Pulmonary artery endothelial cell (primary cell): ENCODE measurements around the gene GSN. TPM values are rescaled to one million over a fixed set of nuclear protein-coding genes. Genes with fewer than 3 reads are reported as not detected.

Experiments used
- DNase-seq: peaks from one replicate; pipeline ENCODE4 v3.0.0-alpha.2; 2011; ENCODE audit warnings: low read depth, low spot score
- total RNA-seq: library from RNA; depleted of rRNA; stranded (reverse); fragments of >200 nt; gene quantifications from 2 replicates; pipeline ENCODE4 v1.2.3, GENCODE V29; 2014

GSN gene
- total RNA-seq: 395 and 505 TPM in 2 replicates

DNA sequence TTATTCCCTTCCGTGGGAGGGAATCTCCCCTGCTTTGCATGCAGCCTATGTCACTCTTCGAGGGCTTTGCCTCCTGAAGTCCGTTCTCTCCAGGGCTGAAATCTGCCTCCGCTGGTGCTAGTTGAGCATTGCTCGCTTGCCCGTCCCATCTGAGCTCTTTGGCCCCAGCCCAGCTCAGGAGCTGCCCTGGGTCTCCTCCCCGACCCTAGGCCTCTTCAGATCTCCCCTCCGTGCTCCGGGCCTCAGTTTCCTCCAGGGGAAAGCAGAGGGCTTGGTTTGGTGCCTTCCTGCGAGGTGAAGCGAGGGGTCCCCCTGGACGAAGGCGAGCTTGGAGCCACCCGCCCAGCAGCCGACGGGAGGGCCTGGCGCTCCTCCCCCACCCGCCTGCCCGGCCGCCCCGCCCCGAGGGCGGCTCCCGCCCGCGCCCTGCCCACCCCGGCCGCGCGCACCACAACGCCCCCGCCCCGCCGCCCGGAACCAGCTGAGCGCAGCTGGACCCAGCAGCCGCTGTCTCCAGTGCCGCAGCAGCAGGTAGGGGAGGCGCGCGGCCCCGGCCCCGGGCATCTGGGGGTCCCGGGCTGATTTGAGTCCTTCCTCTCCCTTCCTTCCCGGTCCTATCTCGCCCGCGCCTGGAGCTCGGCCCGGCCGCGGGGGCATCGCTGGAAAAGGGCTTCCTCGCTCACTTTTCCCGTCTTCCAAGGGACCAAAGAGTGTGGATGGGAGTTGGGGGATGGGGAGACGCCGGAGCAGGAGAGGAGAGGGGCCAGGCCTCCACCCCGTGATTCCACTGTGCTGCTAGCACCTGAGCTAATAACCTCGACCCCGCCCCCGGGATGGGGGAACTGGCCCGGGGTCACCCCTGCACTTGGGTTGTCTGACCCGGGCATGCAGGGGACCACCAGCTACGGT is at the start of gene GSN:
Gene GSN, plus strand, starts transcription at position 474 of the 909 bp plus-strand sequence. CDS start 33,810 bp downstream, outside the sequence.
- DNase-seq: no peak

DNA sequence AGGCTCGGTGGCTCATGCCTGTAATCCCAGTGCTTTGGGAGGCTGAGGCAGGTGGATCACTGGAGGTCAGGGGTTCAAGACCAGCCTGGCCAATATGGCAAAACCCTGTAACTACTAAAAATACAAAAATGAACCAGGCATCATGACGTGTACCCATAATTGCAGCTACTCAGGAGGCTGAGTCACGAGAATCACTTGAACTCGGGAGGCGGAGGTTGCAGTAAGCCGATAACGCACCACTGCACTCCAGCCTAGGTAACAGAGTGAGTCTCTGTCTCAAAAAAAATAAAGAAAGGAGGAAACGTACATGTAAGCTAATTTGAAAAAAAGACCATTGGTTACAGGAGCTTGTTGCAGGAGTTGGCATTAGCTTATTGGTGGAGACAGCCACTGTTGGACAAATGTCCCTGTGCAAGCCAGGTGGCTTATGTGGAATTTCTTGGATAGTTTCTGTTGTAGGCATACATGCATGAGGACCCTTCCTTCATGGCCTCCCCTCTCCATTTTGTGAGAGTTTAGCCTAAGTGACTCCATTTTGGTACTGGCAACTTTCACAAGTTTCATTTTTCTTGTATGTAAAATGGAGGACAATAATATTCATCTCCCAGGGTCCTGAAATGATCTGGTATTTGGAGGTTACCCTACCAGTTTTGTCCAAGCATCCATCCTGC is 49.5 kb upstream of the GSN start:
- DNase-seq: no peak

DNA sequence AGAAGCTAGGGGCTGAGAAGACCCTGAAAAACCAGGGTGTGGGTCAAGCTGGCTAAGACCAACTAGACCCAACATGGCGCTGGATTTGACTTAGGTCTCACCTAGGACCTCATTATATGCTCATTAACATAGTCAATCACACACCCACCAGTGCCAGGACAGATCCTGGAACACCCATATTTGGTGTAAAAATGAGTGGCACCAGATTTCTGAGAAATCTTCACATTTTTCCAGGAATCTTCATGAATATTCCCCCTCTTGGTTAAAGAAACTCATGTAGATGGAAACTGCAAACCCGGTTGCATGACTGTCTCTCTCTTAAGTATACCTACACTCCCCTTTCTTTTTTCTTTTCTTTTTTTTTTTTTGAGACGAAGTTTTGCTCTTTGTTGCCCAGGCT is 48.4 kb upstream of the GSN start:
- DNase-seq: no peak

DNA sequence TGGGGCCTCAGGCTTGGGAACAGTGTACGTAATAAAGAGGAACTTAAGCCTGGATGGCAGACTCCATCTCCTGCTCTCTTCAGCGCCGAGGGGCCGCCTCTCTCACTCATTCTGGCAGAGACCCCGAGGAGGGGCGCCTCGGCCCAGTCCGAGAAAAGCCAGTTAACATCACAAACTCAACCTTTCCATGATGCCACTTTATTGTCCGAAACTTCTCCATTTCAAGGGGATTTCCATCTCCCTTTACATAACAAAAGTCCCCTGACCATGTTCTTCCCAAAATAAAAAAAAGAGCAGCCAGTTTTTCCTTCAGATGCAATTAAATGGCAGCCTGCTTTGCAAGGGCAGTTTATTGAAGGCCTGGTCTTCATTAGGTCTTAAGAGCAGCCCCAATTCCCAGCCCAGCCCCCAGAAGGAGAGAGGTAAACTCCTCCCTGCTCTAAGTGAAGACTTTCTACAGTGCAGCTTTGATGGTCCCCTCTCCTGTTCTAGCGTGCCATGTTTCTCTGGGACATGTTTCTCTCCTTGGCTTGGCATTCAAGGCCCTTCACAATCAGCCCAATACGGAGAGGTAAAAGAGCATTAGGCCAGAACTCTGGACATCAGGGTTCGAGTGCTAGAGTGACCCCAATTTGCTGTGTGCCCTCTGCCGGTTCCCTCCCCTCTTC is 46.8 kb upstream of the GSN start:
- no peak for DNase-seq

DNA sequence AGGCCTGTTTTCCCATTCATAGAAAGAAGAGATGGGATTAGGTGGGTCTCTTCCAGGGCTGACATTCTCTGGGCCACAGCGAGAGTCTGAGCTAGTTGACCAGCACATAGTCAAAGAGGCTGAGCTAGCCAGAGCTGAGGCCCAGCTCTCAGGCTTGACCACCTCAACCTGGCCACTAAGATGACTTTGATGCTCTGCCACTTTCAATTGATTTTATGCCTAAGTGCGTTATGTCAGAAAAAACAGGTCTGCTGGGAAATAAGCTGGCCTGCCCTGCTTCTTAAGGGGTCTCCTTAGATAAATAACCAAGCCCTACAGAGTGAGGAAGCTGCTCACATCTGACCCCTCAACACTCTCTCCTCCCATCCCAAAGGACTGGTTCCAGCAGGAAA is 46.3 kb upstream of the GSN start:
- DNase-seq: no peak

DNA sequence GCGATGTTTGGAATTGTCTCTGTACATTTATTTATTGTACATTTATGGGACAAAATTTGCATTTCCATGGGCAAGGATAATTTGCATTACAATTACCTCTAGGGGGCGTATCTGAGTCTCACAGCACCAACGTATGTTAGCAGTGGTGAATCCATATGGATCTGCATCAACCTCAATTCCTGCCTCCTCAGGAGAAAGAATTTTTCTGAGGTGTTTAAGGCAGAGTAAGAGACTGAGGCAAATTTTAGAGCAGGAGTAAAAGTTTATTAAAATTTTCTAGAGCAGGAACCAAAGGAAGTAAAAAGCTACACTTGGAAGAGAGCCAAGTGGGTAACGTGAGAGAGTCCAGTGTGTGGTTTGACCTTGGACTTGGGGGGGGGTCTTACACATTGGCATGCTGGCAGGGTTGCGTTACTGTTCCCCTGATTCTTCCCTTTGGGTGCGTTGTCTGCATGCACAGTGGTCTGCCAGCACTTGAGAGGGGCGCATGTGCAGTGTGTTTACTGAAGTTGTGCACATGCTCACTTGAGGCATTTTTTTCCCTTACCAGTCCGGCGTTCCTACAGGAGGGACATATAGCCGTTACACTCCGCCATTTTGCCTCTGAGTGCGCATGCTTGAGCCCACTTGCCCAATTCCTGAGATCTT is 45.3 kb upstream of the GSN start:
- DNase-seq: peak; percentile 19

DNA sequence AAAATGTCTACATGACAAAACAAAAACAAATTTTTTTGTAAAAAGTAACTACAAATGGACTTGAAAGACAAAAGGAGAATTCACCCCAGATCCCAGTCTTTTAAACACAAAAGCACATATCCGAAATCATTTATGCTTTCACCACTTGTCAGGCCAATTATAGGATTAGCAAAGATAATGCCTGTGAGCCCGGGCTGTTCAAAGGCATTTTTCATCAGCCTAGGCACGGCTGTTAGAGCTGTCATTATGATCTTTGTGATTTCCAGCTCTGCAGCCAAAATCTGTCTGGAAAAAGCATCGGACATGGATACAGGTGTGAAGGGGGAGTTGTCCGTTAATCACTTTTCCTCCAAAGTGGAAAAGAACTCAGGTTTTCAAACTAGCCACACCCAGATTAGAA is 42.7 kb upstream of the GSN start:
- DNase-seq: no peak

DNA sequence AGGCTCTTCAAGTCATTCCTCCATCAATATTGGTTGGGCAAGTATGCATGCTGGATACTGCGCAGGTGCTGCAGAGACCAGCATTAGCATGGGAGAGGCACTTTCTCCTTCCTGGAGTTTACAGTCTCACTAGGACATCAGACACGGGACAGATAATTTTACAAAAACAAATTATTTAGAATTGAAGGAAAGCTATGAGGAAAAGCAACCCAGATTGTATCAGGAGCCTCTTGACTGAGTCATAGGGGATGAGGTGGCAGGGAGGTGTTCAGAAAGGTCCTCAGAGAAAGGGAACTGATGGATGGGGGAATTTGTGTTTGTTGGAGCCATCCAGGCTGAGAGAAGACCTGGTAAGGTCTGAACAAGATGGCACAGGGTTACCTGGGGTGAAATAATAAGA is 41.8 kb upstream of the GSN start:
- DNase-seq: no peak

DNA sequence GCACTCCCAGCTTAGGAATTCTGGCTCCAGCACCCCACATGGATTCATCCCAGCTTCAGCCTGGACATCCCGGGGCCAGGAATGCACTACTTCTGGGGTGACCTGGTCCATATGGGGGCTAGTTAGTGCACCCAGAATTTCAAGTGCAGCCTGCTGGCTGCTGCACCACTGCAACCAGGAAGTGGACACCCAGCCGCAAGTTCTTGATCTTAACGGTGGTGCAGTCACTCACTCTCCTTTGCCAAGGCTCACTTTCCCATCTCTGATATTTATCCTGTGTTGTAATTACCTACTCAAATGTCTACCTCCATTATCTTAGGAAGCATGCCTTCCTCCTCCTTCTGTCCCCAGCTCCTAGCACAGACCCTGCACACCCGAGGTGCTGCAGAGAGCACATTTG is 40.1 kb upstream of the GSN start:
- DNase-seq: no peak

DNA sequence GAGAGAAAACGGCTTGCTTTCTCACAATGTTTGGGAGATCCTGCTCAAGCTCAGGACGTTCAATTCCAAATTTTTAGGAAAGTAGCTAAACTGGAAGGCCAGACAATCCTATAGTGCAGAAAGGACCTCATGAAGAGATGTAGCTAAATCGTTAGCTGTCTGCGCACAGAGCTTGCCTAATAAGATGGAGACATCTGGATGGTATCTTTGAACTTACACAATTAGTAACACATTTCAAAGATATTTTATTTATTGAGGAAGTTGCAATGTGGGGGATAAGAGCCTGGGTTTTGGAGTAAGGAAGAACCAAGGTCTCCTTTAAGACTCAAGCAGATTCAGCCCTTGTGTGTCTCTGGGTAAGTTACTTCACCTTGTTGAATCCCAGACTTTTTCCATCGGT is 37.7 kb upstream of the GSN start:
- no peak for DNase-seq

DNA sequence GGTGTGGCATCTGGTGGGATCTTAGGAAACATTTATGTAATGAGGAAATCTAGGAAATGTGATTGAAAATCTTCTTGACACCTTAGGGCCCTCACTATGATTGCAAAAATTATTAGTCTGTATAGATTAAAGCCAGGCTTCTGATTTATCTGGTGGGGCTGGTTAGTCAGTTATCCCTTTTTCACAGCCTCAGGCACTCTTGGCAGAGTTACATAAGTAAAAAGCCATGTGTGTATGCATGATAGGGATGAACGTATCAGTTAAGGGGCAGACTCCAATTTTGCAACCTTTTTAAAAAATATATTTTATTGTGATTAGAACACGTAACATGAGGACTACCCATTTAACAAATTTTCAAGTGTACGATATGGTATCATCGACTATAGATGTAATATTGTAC is 35.7 kb upstream of the GSN start:
- no peak for DNase-seq

DNA sequence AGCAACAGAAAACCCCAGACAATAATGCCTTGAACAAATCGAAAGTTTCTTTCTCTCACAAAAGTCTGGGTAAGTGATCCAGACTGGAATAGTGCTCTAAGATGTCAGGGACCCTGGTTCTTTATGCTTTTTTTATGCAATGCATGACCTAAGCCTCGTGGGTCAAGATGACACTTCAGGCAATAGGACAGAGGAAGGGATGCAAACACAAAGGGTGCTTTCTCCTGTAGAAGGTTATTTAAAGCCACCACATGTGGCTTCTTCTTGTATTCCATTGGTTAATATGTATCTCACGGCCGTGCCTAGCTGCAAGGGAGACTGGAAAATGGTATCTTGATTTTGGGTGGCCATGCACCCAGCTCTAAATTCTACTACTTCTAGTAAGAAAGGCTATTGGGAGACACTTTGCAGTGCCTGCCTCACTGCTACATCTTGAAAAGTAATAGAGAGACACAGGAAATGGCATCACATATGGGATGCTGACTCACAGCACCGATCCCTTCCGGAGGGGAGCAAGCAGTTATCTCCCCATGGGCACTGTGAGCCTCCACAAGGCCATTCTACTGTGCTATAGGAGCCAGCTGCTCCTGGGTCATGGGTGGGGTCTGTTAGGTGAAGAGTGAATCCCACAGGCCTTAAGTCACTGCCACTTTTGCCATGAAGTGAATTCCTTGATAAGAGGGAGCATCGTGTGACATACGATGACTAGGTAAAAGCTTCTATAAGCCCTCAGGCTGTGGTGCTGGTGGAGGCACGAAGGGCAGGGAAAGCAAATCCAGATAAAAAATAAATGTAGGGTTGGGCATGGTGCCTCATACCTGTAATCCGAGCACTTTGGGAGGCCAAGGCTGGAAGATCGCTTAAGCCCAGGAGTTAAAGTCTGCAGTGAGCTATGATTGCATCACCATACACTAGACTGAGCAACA is 33.8 kb upstream of the GSN start:
- DNase-seq: no peak

DNA sequence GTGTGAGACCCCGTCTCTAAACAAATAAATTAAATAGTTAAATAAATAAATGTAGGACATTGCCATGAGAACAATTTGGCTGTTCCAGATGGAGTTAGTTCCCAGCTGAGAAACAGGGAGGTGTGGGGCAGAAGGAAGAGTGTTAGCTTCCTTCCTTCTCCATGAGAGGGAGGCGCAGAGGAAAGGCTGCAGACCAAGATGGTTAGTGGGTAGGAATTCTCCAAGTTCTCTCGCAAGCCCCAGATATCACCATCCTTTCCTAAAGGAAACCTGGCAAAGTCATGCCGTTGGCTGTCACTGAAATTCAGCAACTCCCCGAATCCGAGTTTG is 33.2 kb upstream of the GSN start:
- no peak for DNase-seq

DNA sequence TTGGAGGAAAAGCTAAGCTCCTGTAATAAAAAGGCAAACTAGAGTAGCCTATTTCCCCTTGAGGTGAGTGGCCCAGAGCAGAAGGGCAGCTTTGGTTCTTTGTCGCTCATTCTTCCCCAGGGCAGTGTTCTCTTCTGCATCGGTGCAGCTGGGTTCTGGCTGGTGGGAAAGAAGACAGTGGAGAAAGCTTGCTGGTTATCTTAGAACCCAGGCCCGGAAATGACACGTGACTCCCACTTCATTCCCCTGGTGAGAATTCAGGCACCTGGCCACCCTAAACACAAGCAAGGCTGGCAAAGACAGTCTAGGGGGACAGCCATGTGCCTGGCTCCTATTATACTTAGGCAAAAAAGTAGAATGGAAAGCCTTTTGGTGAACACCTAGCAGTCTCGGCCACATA is 32.5 kb upstream of the GSN start:
- no peak for DNase-seq

DNA sequence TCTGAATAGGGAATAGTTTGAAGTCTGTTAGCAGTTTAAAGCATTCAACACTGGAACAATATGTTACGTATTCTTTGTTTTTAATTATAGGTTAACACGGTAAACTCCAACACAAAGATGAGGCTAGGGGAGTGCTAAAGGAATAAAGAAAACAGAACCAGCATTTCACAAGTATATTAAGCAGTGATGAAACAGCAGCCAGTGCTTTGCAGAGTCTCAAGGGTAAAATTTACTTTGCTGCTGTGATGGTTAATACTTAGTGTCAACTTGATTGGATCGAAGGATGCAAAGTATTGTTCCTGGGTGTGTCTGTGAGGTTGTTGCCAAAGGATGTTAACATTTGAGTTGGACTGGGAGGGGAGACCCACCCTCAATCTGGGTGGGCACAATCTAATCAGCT is 30.0 kb upstream of the GSN start:
- no peak for DNase-seq

DNA sequence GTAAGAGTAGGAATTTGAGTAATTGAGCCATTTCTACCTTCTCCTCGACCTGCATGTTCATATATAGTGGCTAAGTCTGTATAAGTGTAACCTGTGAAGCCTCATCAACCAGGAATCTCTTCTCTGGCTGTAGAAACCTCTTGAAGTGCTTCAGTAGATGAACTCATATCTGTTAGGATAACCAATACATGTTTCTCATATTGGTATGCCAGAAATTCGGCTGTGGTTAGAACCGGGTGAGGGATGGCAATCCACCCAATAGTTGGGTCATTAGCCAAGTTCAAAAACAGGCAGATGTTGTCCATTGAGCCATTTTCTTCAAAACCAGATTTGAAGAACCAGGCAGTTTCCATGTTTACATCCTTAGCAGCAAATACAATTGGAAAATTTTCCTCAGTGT is 28.9 kb upstream of the GSN start:
- DNase-seq: no peak

DNA sequence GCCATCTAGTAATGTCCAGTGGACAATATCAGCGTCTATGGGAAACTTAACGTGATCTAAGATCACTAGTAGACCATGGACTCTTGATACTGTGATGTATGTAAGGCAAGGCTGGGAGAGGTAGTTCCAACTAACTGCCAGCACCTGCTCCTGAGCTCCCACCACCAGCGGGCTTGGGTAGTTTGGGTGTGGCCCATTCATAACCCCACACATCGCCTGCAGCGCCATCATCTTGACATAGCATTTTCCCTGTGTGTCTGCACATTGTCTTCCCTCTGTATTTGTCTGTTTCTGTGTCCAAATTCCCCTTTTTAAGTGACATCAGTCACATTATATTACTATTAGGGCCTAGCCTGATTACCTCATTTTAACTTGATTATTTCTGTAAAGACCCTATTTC is 28.1 kb upstream of the GSN start:
- DNase-seq: no peak

DNA sequence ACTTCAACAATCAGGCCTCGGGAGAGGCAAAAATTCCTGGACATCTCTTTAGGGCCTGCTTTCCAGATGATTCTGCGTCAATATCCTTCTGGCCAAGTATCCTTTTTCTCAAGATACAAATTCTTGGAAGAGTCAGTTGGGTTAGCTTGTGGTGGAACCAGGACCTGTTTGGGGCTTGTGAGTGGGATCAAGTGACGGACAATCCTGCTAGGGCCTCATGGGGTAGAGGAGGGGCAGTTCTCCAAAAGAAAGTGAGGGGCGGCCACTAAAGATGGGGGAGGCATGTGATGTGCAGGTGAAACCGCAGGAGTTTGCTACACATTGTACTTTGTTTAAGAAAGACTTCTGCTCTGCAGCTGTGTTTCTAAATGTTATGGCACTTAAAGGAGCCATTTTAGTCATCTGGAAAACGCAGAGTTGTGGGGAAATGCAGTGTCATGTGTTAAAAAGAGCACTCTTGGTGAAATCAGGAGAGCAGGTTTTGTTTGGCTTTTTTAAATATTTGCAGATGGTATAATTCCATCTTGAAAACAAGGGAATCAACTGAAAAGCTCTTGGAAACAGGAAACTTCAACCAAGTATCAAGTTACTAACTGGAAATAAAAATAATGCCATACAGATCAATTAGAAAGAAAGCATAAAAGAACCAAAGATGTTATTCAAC is 27.4 kb upstream of the GSN start:
- no peak for DNase-seq

DNA sequence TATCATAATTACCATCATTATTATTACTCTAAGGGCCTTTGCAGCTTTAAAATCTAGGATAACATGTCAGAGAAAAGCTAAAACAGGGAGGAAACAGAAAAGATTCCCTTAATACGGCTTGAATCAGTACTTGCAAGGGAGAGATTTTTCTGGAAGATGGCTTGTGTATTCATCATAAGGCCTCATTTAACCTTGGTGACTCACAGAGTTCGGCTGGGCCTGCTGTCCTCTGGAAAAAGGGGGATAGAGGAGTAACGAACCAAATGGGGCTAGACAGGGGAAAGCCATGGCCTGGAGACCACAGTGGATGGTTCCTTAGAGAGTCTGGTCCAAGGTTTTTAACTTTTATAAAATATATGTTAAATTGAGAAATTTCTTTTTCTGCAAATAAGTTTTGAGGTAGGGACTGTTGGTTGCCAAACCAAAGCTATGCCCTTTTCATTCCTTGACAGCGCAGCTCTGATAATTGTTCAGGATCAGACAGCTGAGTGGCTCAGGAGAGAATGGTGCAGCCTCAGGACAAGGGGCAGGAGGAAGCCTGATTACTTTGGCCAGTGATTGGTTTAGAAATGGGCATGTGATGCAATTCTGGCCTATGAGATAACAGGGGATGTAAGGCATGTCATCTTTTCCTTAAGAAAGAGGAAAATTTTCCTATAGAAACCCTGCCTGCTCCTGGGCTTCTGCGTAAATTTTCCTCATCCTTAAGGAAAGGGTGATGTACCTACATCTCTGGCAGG is 25.6 kb upstream of the GSN start:
- no peak for DNase-seq

DNA sequence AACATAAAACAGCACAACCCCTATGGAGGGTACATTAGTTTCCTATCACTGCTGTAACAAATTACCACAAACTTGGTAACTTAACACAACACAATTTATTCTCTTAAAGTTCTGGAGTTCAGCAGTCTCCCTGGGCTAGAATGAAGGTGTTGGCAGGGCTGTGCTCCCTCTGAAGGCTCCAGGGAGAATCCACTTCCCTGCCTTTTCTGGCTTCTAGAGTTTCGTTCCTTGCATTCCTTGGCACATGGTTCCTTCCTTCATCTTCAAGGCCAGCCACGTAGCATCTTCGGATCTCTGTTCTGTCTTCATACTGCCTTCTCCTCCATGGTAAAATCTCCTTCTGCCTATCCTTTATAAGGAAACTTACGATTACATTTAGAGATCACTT is 25.0 kb upstream of the GSN start:
- DNase-seq: no peak
